BLaER1 (cell line): ENCODE measurements around the gene APLF.
"Not testable (repeated sequence)": the region's sequence is repeated elsewhere in the genome, so short reads cannot be mapped to it uniquely, and the experiment has no call there.

Experiments used
- H3K27ac ChIP-seq: shearing (Covaris generic); formaldehyde crosslinking; 2 replicates; pipeline ENCODE4 v1.8.1; 2022
- H3K27me3 ChIP-seq: shearing (Covaris generic); formaldehyde crosslinking; 2 replicates; pipeline ENCODE4 v1.8.1; 2022
- H3K36me3 ChIP-seq: shearing (Covaris generic); formaldehyde crosslinking; 2 replicates; pipeline ENCODE4 v1.8.1; 2022
- H3K4me1 ChIP-seq: shearing (Covaris generic); formaldehyde crosslinking; 2 replicates; pipeline ENCODE4 v1.8.1; 2022
- H3K4me2 ChIP-seq: shearing (Covaris generic); formaldehyde crosslinking; 2 replicates; pipeline ENCODE4 v1.8.1; 2022
- H3K4me3 ChIP-seq: shearing (Covaris generic); formaldehyde crosslinking; 2 replicates; pipeline ENCODE4 v1.8.1; 2022
- H3K9ac ChIP-seq: shearing (Covaris generic); formaldehyde crosslinking; 2 replicates; pipeline ENCODE4 v1.8.1; 2022
- H3K9me3 ChIP-seq: shearing (Covaris generic); formaldehyde crosslinking; 2 replicates; pipeline ENCODE4 v1.8.1; 2022
- H4K20me1 ChIP-seq: shearing (Covaris generic); formaldehyde crosslinking; 2 replicates; pipeline ENCODE4 v1.8.1; 2022
- Cebpa-rat ChIP-seq: shearing (Covaris generic); IDR thresholded peaks from 2 replicates; pipeline ENCODE4 v1.8.1; 2022

Gene APLF

DNA sequence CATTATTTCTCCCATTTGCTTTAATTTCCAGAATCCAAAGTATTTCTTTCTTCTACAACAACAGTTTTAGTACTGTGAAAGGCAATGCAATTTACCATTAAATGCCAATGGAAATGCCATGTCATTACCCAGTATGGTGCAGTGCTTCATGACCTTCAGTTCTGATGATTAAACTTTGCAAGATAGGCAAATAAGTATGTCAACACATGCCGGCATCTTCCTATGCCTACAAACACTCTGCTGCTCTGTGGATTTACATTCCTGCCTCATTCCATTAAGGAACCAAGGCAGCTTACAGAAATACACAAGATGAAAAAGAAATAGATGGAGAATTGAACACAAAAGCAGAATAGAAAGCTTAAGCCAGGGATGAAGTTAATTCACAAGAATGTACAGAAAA is 123.3 kb downstream of the APLF start:
- TF ChIP-seq Cebpa-rat = no peak
- Histone ChIP-seq H3K9me3 (0 out of 2 replicates have a peak, but pooled peaks cover 3% of the 10 kb centered on the region), H3K27ac (no peak overlapping the region)

DNA sequence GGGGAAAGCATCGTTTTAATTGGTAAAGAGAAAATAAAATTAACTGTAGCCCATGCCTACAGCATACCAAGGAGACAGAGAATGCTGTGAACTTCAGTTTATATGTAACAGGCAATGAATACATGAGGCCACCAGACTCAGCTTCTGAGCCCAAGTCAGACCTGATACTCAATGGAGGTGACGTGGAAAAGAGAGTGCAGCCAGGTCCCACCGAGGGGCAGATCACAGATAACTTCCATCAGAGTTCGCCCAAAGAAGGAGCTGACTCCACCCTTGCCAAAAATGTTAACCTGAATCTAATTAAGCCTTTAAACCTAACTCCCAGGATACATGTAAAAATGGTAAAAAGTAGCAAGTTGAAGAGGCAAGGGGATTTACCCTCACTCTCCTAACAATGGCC is 123.8 kb downstream of the APLF start:
- H3K36me3 ChIP-seq = no peaks in the 10 kb centered on the region; the same call in 1 of the 2 replicates
- no peak overlapping the region for H3K27ac ChIP-seq
- H3K9me3 ChIP-seq = 0 out of 2 replicates have a peak, but pooled peaks cover 5% of the 10 kb centered on the region
- peaks cover 8% of the 10 kb centered on the region for H3K4me1 ChIP-seq
- H4K20me1 ChIP-seq = no peaks in the 10 kb centered on the region
- TF ChIP-seq Cebpa-rat = no peak
- no peak overlapping the region for H3K9ac ChIP-seq
- no peaks in the 10 kb centered on the region for H3K27me3 ChIP-seq
- no peak overlapping the region for H3K4me2 ChIP-seq
- H3K4me3 ChIP-seq = no peak overlapping the region

More for the DNA sequence above, 123.3 kb downstream of the APLF start:
- H4K20me1 ChIP-seq = no peaks in the 10 kb centered on the region
- no peak overlapping the region for H3K9ac ChIP-seq
- no peaks in the 10 kb centered on the region for H3K27me3 ChIP-seq
- H3K4me2 ChIP-seq = no peak overlapping the region
- H3K4me1 ChIP-seq = peaks cover 8% of the 10 kb centered on the region
- no peaks in the 10 kb centered on the region; the same call in 1 of the 2 replicates for H3K36me3 ChIP-seq
- H3K4me3 ChIP-seq = no peak overlapping the region

DNA sequence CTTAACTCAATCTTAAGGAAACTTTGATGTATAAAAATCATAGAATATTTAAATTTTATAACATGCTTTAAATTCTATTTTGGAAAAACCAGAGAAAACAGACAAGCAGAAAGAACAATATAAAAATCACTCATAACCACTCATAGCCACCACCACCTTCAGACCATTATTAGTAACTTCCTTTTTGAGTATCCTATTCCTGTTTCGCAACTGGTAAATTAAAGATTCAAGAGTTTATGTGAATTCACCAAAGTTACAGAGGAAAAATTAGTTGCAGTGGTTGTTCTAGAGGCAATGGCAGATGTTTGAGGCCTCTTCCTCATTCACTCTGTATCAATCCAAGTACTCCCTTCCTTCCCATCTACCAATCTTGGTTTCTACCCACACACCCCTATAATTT is 126.7 kb downstream of the APLF start:
- H3K36me3 ChIP-seq = no peaks in the 10 kb centered on the region
- no peaks in the 10 kb centered on the region for H3K27me3 ChIP-seq
- no peaks in the 10 kb centered on the region for H4K20me1 ChIP-seq
- no peak for TF ChIP-seq Cebpa-rat
- H3K4me2 ChIP-seq = no peak overlapping the region
- no peak overlapping the region for H3K4me3 ChIP-seq
- H3K9ac ChIP-seq = no peak overlapping the region
- H3K27ac ChIP-seq = no peak overlapping the region
- H3K4me1 ChIP-seq = peaks cover 8% of the 10 kb centered on the region
- H3K9me3 ChIP-seq = 0 out of 2 replicates have a peak, but pooled peaks cover 5% of the 10 kb centered on the region

DNA sequence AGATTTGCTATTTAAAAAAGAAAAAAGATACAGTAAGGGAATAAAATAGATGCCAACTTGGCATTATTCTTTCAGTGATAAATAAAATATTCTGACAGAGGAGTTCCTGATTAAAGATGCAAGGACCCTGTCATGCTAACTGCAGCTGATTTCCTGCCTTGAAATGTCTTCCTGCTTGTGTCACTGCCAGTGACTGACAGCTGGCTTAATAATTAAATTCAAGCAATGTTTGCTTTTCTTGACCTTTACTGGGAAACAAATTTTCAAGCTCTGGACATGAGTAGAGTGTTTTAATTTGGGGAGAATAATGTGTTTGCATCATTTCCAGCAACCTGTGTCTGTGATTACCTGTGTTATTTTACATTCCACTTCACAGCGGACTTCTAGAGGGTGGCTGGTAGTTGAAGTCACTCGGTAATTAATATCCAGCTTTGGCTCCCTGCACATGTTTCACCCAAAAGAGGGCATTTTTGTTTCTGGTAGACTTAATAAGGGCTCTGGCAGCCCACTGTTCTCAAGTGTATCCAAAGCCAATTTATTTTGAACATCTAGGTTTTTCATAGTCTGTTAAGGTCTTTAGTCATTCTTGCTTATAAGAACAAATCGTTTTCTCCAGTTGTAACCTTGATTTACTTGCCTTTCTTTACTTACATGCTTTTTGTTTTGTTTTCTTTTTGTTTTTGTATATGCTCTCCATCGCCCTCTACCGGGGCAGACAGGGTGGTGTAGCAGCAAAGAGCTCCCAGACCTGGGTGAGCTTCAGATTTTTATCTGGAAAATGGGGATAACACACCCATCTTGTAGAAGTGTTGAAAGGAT is 127.5 kb downstream of the APLF start:
- Histone ChIP-seq H3K9ac (no peak overlapping the region), H3K4me1 (peaks cover 8% of the 10 kb centered on the region), H3K4me3 (no peak overlapping the region), H3K4me2 (no peak overlapping the region), H3K36me3 (no peaks in the 10 kb centered on the region), H3K27ac (no peak overlapping the region), H3K9me3 (peaks cover 5% of the 10 kb centered on the region; the same call in 1 of the 2 replicates), H3K27me3 (no peaks in the 10 kb centered on the region), H4K20me1 (no peaks in the 10 kb centered on the region)
- no peak for TF ChIP-seq Cebpa-rat

DNA sequence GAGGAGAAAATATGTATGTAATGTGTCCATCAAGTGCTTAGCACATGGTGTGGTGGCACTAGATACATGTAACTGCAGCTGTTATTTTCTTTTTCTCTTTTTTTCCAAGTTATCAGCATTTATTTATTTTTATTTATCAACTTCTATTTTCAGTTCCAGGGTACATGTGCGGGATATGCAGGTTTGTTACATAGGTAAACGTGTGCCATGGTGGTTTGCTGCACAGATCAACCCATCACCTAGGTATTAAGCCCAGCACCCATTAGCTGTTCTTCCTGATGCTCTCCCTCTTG is 128.1 kb downstream of the APLF start:
- H4K20me1 ChIP-seq, H3K9me3 ChIP-seq, H3K4me1 ChIP-seq, H3K4me2 ChIP-seq, H3K9ac ChIP-seq, H3K36me3 ChIP-seq, H3K27ac ChIP-seq, H3K27me3 ChIP-seq, H3K4me3 ChIP-seq: not testable (repeated sequence)

DNA sequence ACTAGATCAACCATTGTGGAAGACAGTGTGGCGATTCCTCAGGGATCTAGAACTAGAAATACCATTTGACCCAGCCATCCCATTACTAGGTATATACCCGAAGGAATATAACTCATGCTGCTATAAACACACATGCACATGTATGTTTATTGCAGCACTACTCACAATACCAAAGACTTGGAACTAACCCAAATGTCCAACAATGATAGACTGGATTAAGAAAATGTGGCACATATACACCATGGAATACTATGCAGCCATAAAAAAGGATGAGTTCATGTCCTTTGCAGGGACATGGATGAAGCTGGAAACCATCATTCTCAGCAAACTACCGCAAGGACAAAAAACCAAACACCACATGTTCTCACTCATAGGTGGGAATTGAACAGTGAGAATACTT is 133.1 kb downstream of the APLF start:
- not testable (repeated sequence) for H4K20me1 ChIP-seq, H3K36me3 ChIP-seq, H3K27me3 ChIP-seq, H3K4me2 ChIP-seq, H3K4me1 ChIP-seq, H3K27ac ChIP-seq, H3K9ac ChIP-seq, H3K4me3 ChIP-seq
- H3K9me3 ChIP-seq = peaks cover 13% of the 10 kb centered on the region

DNA sequence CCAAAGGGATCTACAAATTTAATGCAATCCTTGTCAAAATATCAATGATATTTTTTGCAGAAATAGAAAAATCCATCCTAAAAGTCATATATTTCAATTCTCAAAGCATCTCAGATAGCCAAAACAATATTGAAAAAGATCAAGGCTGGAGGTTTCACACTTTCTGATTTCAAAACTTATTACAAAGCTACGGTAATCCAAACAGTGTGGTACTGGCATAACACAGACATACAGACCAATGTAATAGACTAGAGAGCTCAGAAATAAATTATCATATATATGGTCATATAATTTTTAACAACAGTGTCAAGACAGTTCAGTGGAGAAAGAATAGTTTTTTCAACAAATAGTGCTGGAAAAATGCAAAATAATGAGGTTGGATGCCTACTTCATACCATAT is 135.7 kb downstream of the APLF start:
- no peaks in the 10 kb centered on the region for H3K4me1 ChIP-seq
- no peaks in the 10 kb centered on the region for H3K36me3 ChIP-seq
- no peaks in the 10 kb centered on the region for H4K20me1 ChIP-seq
- no peak for TF ChIP-seq Cebpa-rat
- H3K27ac ChIP-seq = no peak overlapping the region
- no peak overlapping the region for H3K4me2 ChIP-seq
- H3K9me3 ChIP-seq = peaks cover 17% of the 10 kb centered on the region
- no peak overlapping the region for H3K4me3 ChIP-seq
- no peaks in the 10 kb centered on the region for H3K27me3 ChIP-seq
- H3K9ac ChIP-seq = no peak overlapping the region

DNA sequence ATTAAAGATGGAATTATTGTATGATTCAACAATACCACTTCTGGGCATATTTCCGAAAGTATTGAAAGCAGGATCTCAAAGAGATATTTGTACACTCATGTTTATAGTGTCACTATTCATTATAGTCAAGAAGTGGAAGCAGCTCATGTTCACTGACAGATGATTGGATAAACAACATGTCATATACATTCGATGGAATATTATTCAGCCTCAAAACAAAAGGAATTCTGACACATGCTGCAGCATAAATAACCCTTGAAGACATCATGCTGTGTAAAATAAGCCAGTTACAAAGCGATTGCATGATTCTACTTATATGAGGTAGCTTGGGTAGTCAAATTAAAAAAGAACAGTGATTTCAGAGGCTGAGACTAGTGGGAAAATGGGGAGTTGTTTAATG is 136.7 kb downstream of the APLF start:
- Histone ChIP-seq H3K9me3 (peaks cover 17% of the 10 kb centered on the region), H3K4me2 (no peak overlapping the region), H3K9ac (no peak overlapping the region), H3K27me3 (no peaks in the 10 kb centered on the region), H3K27ac (no peak overlapping the region), H3K36me3 (no peaks in the 10 kb centered on the region), H4K20me1 (no peaks in the 10 kb centered on the region), H3K4me1 (no peaks in the 10 kb centered on the region), H3K4me3 (no peak overlapping the region)
- no peak for TF ChIP-seq Cebpa-rat

DNA sequence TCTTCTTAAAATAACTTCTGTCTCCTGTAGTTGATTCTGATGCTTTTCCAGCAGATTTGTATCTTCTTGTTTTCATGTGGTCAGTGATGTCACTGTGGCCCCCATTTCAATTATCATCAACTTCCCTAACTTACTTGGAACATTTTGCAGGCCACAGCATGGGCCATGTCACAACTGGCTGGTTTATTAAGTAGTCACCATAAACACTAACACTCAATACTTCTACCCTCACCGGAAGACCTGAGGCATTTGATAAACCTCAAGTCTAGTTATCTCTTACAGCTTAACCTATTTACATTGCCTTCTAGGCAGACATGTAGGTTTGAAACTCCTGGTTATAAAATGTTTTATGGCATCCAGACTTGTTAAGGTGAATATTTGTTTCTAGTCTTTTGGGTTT is 138.6 kb downstream of the APLF start:
- H3K36me3 ChIP-seq = no peaks in the 10 kb centered on the region
- no peaks in the 10 kb centered on the region for H3K4me1 ChIP-seq
- H3K4me2 ChIP-seq = no peak overlapping the region
- no peaks in the 10 kb centered on the region for H4K20me1 ChIP-seq
- H3K27me3 ChIP-seq = no peaks in the 10 kb centered on the region
- no peak for TF ChIP-seq Cebpa-rat
- H3K9me3 ChIP-seq = peaks cover 25% of the 10 kb centered on the region
- no peak overlapping the region for H3K27ac ChIP-seq
- no peak overlapping the region for H3K9ac ChIP-seq
- no peak overlapping the region for H3K4me3 ChIP-seq

DNA sequence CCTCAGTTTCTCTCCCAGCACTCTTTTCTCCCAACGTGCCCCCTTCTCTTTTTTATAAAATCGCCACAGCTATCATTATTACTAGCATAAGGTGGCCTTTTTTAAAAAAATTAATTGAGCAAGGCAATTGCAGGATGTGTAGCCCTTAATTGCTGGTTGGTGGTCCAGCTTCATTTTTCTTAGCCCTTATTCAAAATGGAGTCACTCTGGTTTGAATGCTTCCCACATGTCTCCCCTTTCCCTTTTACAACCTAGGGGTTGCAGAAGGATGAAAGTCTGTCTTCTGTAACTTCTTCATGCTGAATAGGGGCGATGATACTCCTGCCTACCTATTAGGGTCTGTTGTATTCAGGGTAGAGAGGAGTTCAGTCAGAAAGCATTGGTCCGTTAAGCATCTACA is 139.4 kb downstream of the APLF start:
- TF ChIP-seq Cebpa-rat = no peak

DNA sequence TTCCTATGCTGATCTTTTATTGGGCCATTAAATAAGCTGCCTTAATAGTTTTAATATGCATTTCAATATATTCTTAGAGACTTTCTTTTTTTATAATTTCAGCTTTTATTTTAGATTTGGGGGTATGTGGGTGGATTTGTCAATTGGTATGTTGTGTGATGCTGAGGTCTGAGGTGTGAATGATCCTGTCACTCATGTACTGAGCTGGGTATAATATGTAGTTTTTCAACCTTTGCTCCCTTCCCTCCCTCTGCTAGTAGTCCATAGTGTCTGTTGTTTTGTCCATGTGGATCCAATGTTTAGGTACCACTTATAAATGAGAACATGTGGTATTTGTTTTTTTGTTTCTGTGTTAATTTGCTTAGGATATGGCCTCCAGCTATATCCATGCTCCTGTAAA is 140.5 kb downstream of the APLF start:
- Histone ChIP-seq H3K4me2 (no peak overlapping the region), H3K36me3 (no peaks in the 10 kb centered on the region), H4K20me1 (no peaks in the 10 kb centered on the region), H3K9ac (no peak overlapping the region), H3K4me3 (no peak overlapping the region), H3K9me3 (peaks cover 21% of the 10 kb centered on the region; the same call in 1 of the 2 replicates), H3K27me3 (no peaks in the 10 kb centered on the region), H3K4me1 (no peaks in the 10 kb centered on the region), H3K27ac (no peak overlapping the region)
- no peak for TF ChIP-seq Cebpa-rat

More for the DNA sequence above, 139.4 kb downstream of the APLF start:
- H3K4me3 ChIP-seq = no peak overlapping the region
- no peaks in the 10 kb centered on the region for H3K4me1 ChIP-seq
- H3K9me3 ChIP-seq = peaks cover 25% of the 10 kb centered on the region
- no peaks in the 10 kb centered on the region for H4K20me1 ChIP-seq
- H3K27me3 ChIP-seq = no peaks in the 10 kb centered on the region
- no peak overlapping the region for H3K27ac ChIP-seq
- H3K4me2 ChIP-seq = no peak overlapping the region
- no peaks in the 10 kb centered on the region for H3K36me3 ChIP-seq
- no peak overlapping the region for H3K9ac ChIP-seq
